Loucy (cell line): ENCODE results near the gene ATP9A.

Source experiments
- H2AFZ ChIP-seq: fragments of 200-600 bp; sonication (generic); 2 replicates; pipeline ENCODE4 v1.6.0; 2016; ENCODE audit warnings: antibody characterized with exemption, mild to moderate bottlenecking, low read length, moderate library complexity
- H3F3A ChIP-seq: fragments of 200-600 bp; 2 replicates; pipeline ENCODE4 v1.6.0; 2016; ENCODE audit warnings: antibody characterized with exemption, low read depth, mild to moderate bottlenecking
- H3K27me3 ChIP-seq: fragments of 200-600 bp; sonication (generic); 2 replicates; pipeline ENCODE4 v1.6.1; 2014; ENCODE audit warnings: low read length, mild to moderate bottlenecking; ENCODE audit not compliant: insufficient read depth, poor library complexity, severe bottlenecking
- H3K36me3 ChIP-seq: fragments of 200-600 bp; sonication (generic); 2 replicates; pipeline ENCODE4 v1.6.1; 2016; ENCODE audit warnings: low read length; ENCODE audit not compliant: insufficient read depth
- H3K4me1 ChIP-seq: fragments of 200-600 bp; sonication (generic); 2 replicates; pipeline ENCODE4 v1.5.1; 2014; ENCODE audit warnings: low read length, mild to moderate bottlenecking; ENCODE audit not compliant: insufficient read depth, poor library complexity, severe bottlenecking
- H3K4me2 ChIP-seq: fragments of 200-600 bp; sonication (generic); 2 replicates; pipeline ENCODE4 v1.6.0; 2014; ENCODE audit warnings: antibody characterized with exemption, low read length, low read depth, mild to moderate bottlenecking; ENCODE audit not compliant: poor library complexity, severe bottlenecking
- H3K4me3 ChIP-seq: fragments of 200-600 bp; sonication (generic); 2 replicates; pipeline ENCODE4 v1.5.1; 2014; ENCODE audit warnings: low read length, mild to moderate bottlenecking, mixed read lengths; ENCODE audit not compliant: poor library complexity, severe bottlenecking
- H3K79me2 ChIP-seq: fragments of 200-600 bp; sonication (generic); 2 replicates; pipeline ENCODE4 v1.6.1; 2014; ENCODE audit warnings: low read length; ENCODE audit not compliant: insufficient read depth
- H3K9ac ChIP-seq: fragments of 200-600 bp; sonication (generic); 2 replicates; pipeline ENCODE4 v1.6.0; 2014; ENCODE audit warnings: mild to moderate bottlenecking, low read depth, low read length, moderate library complexity; ENCODE audit not compliant: poor library complexity, severe bottlenecking
- H3K9me2 ChIP-seq: fragments of 200-600 bp; sonication (generic); replicated peaks from 2 replicates; pipeline ENCODE4 v1.6.1; 2016; ENCODE audit warnings: low read depth, low read length, mixed read lengths
- H3K9me3 ChIP-seq: fragments of 200-600 bp; sonication (generic); 2 replicates; pipeline ENCODE4 v1.6.1; 2014; ENCODE audit warnings: mild to moderate bottlenecking, antibody characterized with exemption, low read length, low read depth; ENCODE audit not compliant: insufficient read depth
- H4K20me1 ChIP-seq: fragments of 200-600 bp; sonication (generic); 2 replicates; pipeline ENCODE4 v1.6.0; 2014; ENCODE audit warnings: antibody characterized with exemption, low read length, mild to moderate bottlenecking; ENCODE audit not compliant: insufficient read depth, poor library complexity, severe bottlenecking
- EZH2phosphoT487 ChIP-seq: fragments of 200-600 bp; IDR thresholded peaks from 2 replicates; pipeline ENCODE4 v1.6.1; 2018; ENCODE audit warnings: antibody characterized with exemption, mild to moderate bottlenecking, moderate library complexity, borderline replicate concordance
- TF ChIP-seq, protein P1 (sequence below): fragments of 200-600 bp; sonication (generic); conservative IDR thresholded peaks from 2 replicates; pipeline ENCODE4 v1.5.1; 2014; ENCODE audit warnings: mild to moderate bottlenecking, antibody characterized with exemption, low read length

The ATP9A gene

GRCh38 chr20:51551186-51551585 lies 217.0 kb downstream of the ATP9A start:
- Histone ChIP-seq H4K20me1 (no peaks in the 10 kb centered on the region), H3K36me3 (no peaks in the 10 kb centered on the region), H3K4me1 (peaks cover 7% of the 10 kb centered on the region), H3K9me2 (no peaks in the 10 kb centered on the region), H3K79me2 (no peaks in the 10 kb centered on the region), H3K9me3 (no peaks in the 10 kb centered on the region), H3F3A (no peaks in the 10 kb centered on the region), H3K4me2 (no peak overlapping the region), H2AFZ (no peak overlapping the region), H3K9ac (no peak overlapping the region), H3K4me3 (no peak overlapping the region), H3K27me3 (no peaks in the 10 kb centered on the region)
- TF ChIP-seq, protein P1, sequence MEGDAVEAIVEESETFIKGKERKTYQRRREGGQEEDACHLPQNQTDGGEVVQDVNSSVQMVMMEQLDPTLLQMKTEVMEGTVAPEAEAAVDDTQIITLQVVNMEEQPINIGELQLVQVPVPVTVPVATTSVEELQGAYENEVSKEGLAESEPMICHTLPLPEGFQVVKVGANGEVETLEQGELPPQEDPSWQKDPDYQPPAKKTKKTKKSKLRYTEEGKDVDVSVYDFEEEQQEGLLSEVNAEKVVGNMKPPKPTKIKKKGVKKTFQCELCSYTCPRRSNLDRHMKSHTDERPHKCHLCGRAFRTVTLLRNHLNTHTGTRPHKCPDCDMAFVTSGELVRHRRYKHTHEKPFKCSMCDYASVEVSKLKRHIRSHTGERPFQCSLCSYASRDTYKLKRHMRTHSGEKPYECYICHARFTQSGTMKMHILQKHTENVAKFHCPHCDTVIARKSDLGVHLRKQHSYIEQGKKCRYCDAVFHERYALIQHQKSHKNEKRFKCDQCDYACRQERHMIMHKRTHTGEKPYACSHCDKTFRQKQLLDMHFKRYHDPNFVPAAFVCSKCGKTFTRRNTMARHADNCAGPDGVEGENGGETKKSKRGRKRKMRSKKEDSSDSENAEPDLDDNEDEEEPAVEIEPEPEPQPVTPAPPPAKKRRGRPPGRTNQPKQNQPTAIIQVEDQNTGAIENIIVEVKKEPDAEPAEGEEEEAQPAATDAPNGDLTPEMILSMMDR, result no peak
- TF ChIP-seq EZH2phosphoT487, result no peak

DNA sequence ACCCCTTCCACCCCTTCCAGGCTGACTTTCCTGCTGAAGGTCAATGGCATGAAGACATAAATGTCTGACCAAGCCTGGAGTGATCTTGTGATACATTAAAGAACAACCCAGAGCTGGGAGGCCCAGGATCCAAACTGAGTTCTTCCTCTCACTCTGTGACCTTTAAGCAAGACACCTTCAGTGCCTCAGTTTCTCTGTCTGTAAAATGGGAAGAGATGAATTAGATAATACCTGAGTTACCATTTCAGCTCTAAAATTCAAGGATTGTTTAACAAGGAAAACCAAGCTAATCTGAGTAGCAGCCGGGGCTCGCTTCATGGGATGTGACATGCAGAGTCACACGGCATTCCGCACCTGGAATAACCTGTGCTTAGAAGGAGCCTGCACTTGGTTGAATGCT lies 218.7 kb downstream of the ATP9A start:
- H3K4me1 ChIP-seq, result peaks cover 4% of the 10 kb centered on the region
- no peak overlapping the region for H3K9ac ChIP-seq
- H3K27me3 ChIP-seq, result no peaks in the 10 kb centered on the region
- H4K20me1 ChIP-seq, result no peaks in the 10 kb centered on the region
- no peaks in the 10 kb centered on the region for H3K9me3 ChIP-seq
- H3K4me2 ChIP-seq, result no peak overlapping the region
- H3F3A ChIP-seq, result no peaks in the 10 kb centered on the region
- no peaks in the 10 kb centered on the region for H3K36me3 ChIP-seq
- TF ChIP-seq, protein P1, result no peak
- no peak for TF ChIP-seq EZH2phosphoT487
- H2AFZ ChIP-seq, result no peak overlapping the region
- H3K79me2 ChIP-seq, result no peaks in the 10 kb centered on the region
- no peaks in the 10 kb centered on the region for H3K9me2 ChIP-seq
- no peak overlapping the region for H3K4me3 ChIP-seq

DNA sequence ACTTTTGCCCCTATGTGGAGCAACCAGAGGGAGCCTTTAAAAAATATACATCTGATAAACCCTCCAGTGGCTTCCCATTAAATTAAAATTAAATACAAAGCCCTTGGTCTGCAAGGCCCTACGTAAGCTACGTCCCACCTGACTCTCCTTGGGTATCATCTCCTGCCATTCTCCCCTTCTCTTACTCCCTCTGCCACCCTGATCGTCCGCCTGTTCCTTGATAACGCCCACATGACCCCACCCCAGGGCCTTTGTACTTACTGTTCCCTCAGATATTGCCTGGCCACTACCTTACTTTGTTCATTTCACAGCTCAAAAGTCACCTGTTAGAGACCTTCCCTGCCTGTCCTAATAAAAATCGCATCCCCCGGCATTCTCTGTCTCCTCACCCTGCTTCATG lies 220.2 kb downstream of the ATP9A start:
- Histone ChIP-seq H3K4me1 (peaks cover 5% of the 10 kb centered on the region), H3F3A (no peaks in the 10 kb centered on the region), H3K27me3 (no peaks in the 10 kb centered on the region), H3K9me3 (no peaks in the 10 kb centered on the region), H3K79me2 (no peaks in the 10 kb centered on the region), H2AFZ (no peak overlapping the region), H3K4me2 (no peak overlapping the region), H3K9me2 (no peaks in the 10 kb centered on the region), H3K36me3 (no peaks in the 10 kb centered on the region), H3K4me3 (no peak overlapping the region), H4K20me1 (no peaks in the 10 kb centered on the region), H3K9ac (no peak overlapping the region)
- TF ChIP-seq, protein P1, result no peak
- TF ChIP-seq EZH2phosphoT487, result no peak
